SK-N-MC (cell line): Measurements from ENCODE around the gene VWCE.
"Not testable (repeated sequence)": the region's sequence is repeated elsewhere in the genome, so short reads cannot be mapped to it uniquely, and the experiment has no call there.

Experiments used
- DNase-seq: peaks from one replicate; pipeline ENCODE4 v3.0.0-alpha.2; 2011; ENCODE audit warnings: low read depth, low spot score
- H3K27ac ChIP-seq: fragments of 200-600 bp; sonication (generic); 2 replicates; pipeline ENCODE4 v1.5.1; 2016; ENCODE audit warnings: mixed run types
- H3K36me3 ChIP-seq: fragments of 200-600 bp; sonication (generic); 2 replicates; pipeline ENCODE4 v1.6.1; 2017; ENCODE audit warnings: antibody characterized with exemption, low read length, mixed read lengths; ENCODE audit not compliant: insufficient read depth
- H3K4me3 ChIP-seq: fragments of 200-600 bp; sonication (generic); 2 replicates; pipeline ENCODE4 v1.5.1; 2016
- H3K9ac ChIP-seq: fragments of 200-600 bp; sonication (generic); 2 replicates; pipeline ENCODE4 v1.8.0; 2017; ENCODE audit warnings: mixed run types, mixed read lengths; ENCODE audit not compliant: insufficient read length
- H3K9me3 ChIP-seq: fragments of 200-600 bp; sonication (generic); 2 replicates; pipeline ENCODE4 v1.6.1; 2017; ENCODE audit warnings: low read depth, mild to moderate bottlenecking, antibody characterized with exemption, low read length, moderate library complexity, mixed read lengths

The VWCE gene

DNA sequence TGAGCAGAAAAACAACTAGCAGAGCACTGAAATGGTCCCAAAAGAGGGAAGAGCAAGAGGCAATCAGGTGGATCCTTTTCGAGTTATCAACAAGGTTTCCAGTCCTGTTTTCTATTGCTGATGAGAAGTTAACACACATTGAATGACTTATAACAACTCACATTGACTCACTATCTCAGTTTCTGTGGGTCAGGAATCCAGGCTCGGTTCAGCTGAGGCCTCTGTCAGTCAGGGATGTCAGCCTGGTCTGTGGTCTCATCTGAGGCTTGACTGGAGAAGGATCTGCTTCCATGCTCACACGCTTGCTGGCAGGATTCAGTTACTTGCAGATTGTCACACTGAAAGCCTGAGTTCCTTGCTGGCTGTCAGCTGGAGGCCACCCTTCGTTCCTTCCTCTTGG, 58.0 kb downstream of the VWCE start:
- not testable (repeated sequence) for DNase-seq, H3K9me3 ChIP-seq

DNA sequence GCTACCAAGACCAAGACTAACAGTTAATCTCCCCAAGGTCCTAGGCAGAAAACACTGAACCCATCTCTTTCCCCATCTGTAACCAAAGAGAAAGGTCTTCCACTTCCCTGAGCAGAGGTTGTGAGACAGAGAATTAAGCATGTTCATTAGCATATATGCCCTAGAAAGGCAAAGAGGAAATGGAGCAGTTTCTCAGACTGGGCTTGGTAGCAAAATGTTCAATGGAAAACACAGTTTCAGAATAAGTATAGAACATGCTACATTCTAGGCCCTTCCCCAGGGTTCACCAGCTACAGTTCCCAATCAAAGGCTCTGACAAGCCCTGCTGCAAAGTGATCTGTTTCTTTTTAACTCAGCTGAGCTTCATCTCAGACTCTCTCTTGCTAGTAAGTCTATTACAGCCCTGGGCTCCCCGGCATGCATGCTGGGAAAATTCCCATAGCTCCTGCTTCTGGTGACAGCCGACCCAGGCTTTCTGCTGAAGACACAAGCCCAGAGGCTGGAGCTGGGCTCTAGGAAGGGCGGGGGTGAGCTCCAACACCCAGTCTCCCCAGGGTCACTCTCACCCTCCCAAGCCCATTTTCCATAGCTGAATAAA, 62.5 kb downstream of the VWCE start:
- not testable (repeated sequence) for H3K9me3 ChIP-seq, DNase-seq, H3K27ac ChIP-seq, H3K9ac ChIP-seq, H3K36me3 ChIP-seq, H3K4me3 ChIP-seq

More for the DNA sequence above, 58.0 kb downstream of the VWCE start:
- H3K4me3 ChIP-seq, H3K9ac ChIP-seq, H3K27ac ChIP-seq, H3K36me3 ChIP-seq: not testable (repeated sequence)

GRCh38 chr11:61231585-61231984, 63.5 kb downstream of the VWCE start:
- not testable (repeated sequence) for H3K27ac ChIP-seq, DNase-seq, H3K4me3 ChIP-seq

GRCh38 chr11:61231033-61231432, 64.1 kb downstream of the VWCE start:
- H3K27ac ChIP-seq, H3K9me3 ChIP-seq, H3K36me3 ChIP-seq, DNase-seq, H3K9ac ChIP-seq, H3K4me3 ChIP-seq: not testable (repeated sequence)

More at GRCh38 chr11:61231585-61231984, 63.5 kb downstream of the VWCE start:
- not testable (repeated sequence) for H3K9ac ChIP-seq, H3K36me3 ChIP-seq, H3K9me3 ChIP-seq

DNA sequence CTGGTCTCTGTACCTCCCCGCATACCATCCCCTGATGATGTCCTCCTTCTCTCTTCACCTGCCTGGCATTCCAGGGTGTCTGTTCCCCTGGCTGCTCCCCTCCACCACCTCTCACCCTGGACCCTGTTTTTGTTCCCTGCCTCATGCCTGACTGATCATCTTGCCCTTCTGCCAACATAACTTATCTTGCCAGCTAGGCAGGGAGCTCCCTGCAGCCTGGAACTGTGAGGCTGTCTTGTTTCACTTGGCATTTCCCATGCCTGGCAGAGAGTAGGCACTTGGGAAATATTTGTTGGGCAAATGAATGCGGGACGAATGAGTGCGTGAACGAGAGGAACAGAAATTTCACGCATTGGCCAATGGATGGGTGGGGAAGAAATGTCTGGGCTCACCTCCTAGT, 65.7 kb downstream of the VWCE start:
- not testable (repeated sequence) for H3K4me3 ChIP-seq, H3K9me3 ChIP-seq, H3K27ac ChIP-seq, H3K36me3 ChIP-seq, DNase-seq, H3K9ac ChIP-seq

GRCh38 chr11:61226457-61227137, 68.5 kb downstream of the VWCE start:
- not testable (repeated sequence) for H3K27ac ChIP-seq, DNase-seq, H3K4me3 ChIP-seq, H3K9ac ChIP-seq, H3K9me3 ChIP-seq, H3K36me3 ChIP-seq

GRCh38 chr11:61222692-61223091, 72.4 kb downstream of the VWCE start:
- H3K4me3 ChIP-seq, H3K27ac ChIP-seq, H3K36me3 ChIP-seq, DNase-seq, H3K9ac ChIP-seq, H3K9me3 ChIP-seq: not testable (repeated sequence)

DNA sequence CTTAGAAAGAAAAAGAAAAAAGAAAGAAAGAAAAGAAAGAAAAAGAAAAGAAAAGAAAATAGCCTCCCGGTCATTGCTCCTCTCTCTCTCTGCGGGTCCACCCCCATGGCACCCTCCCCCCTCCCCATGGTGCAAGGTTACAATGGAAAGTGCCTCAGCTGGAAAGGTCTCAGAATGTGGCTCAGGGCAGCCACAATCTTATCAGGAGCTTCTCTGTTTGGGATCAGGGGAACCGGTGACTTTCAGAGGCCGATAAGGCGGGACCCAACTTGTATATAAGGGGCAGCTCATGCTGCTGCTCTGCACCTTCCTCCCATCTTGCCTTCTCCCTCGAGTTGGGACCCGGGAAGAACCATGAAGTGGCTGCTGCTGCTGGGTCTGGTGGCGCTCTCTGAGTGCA, 73.1 kb downstream of the VWCE start, which contains the start of gene PGA4:
Gene PGA4 (plus strand): TSS at position 301 of the 400 bp plus-strand sequence. CDS start 54 bp downstream, at position 355.
- H3K36me3 ChIP-seq, H3K27ac ChIP-seq, H3K9ac ChIP-seq, DNase-seq, H3K9me3 ChIP-seq, H3K4me3 ChIP-seq: not testable (repeated sequence)

DNA sequence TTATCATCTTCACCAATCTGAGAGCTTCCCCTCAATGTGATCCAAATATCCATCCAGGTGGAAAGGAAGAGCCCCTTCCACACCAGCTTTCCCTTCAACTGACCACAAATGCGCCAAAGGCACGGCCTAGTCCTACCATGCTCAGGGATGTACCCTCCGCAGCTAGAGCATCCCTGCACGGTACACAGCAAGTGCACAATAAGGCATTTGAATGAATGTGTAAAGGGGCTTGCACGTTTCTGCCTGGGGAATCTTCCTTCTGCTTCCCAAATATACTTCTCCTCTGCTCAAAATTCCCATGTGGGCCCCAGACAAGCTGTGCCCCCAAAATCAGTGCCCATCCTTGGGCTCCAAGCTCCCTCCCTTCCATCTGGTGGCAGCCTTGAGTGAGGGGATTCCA, 76.1 kb downstream of the VWCE start:
- H3K36me3 ChIP-seq, H3K4me3 ChIP-seq, H3K27ac ChIP-seq, H3K9me3 ChIP-seq, DNase-seq, H3K9ac ChIP-seq: not testable (repeated sequence)

- not testable (repeated sequence) for H3K4me3 ChIP-seq, H3K9ac ChIP-seq, H3K36me3 ChIP-seq, H3K27ac ChIP-seq, DNase-seq, H3K9me3 ChIP-seq
These were observed 76.8 kb downstream of the VWCE start for GRCh38 chr11:61218306-61218705.

GRCh38 chr11:61213711-61214324, 81.3 kb downstream of the VWCE start:
- not testable (repeated sequence) for H3K9me3 ChIP-seq, H3K4me3 ChIP-seq, H3K27ac ChIP-seq, DNase-seq, H3K9ac ChIP-seq, H3K36me3 ChIP-seq

DNA sequence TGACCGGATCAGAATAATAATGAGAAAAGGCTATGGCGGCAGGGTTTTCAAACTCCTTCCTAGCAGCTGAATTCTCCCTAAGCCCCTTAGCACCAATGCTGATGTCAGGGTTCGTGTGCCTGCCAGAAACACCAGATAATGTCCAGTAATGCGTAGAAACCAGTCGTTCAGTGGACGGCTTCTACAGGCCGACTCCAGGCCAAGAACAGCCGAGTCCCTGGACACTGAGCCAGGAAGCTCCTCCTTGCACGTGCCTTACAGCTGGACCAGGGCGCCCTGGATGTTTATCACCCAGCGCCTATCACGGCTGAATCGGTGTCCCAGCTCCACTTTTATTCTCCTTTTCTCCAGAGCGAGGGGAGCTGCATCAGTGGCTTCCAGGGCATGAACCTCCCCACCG, 82.9 kb downstream of the VWCE start:
- not testable (repeated sequence) for H3K4me3 ChIP-seq, H3K36me3 ChIP-seq, H3K9me3 ChIP-seq, H3K27ac ChIP-seq, H3K9ac ChIP-seq, DNase-seq

DNA sequence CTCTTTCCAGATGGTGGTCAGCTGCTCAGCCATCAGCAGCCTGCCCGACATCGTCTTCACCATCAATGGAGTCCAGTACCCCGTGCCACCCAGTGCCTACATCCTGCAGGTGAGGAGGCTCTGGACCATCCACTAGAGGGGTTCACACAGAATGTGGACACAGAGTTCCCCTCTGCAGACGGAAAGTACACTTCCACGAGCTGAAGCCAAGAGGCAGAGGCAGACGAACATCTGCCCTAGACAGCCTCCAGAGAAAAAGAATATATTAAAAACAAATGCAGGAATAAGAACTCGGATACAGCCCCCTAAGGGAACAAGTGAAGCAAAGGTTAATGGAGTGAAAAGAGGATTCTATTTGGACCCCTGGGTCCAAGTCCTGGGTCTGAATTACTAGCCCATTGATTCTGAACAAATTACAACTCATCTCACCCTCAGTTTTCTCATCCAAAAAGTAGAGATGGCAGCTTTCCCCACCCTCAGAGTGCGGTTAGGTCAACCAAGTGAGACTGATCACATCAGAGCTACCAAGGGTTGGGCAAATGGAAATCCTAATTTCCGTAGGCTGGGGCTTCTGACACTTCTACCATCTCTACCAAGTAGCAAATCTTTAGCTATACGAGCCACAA, 83.7 kb downstream of the VWCE start:
- H3K4me3 ChIP-seq, H3K27ac ChIP-seq, H3K36me3 ChIP-seq, H3K9ac ChIP-seq, DNase-seq, H3K9me3 ChIP-seq: not testable (repeated sequence)

- H3K27ac ChIP-seq, H3K9me3 ChIP-seq, H3K36me3 ChIP-seq: not testable (repeated sequence)
These were observed 84.5 kb downstream of the VWCE start for GRCh38 chr11:61210629-61211028.

More at GRCh38 chr11:61210629-61211028, 84.5 kb downstream of the VWCE start:
- not testable (repeated sequence) for H3K9ac ChIP-seq, H3K4me3 ChIP-seq, DNase-seq
